OCI-LY7 (cell line): ENCODE results near the gene DPPA4. TPM values are rescaled to one million over a fixed set of nuclear protein-coding genes. Genes with fewer than 3 reads are reported as not detected.

Experiments
- Bru-seq: library from RNA; stranded (reverse); fragments of 400-500 nt; gene quantifications from one replicate; lab custom pipeline; 2021; lab: Mats Ljungman, UMichigan
- BruChase-seq, 2 experiments: library from RNA; stranded (reverse); fragments of 400-500 nt; gene quantifications; one replicate each; lab custom pipeline; 2021; lab: Mats Ljungman, UMichigan
- BruUV-seq: library from RNA; stranded (reverse); fragments of 400-500 nt; replicated peaks from 2 replicates; lab custom pipeline; 2021; lab: Mats Ljungman, UMichigan
- CTCF ChIA-PET: fragments of 300-600 bp; sonication (Branson Sonifier 250); formaldehyde crosslinking; loops from one replicate; lab custom pipeline; 2022; ENCODE audit warnings: antibody characterized with exemption; ENCODE audit not compliant: unreplicated experiment; lab: Charles Lee
- POLR2A ChIA-PET: fragments of 300-600 bp; sonication (Branson Sonifier 250); formaldehyde crosslinking; loops from one replicate; lab custom pipeline; 2022; ENCODE audit warnings: antibody characterized with exemption; lab: Charles Lee
- DNase-seq: peaks from one replicate; pipeline ENCODE4 v3.0.0-alpha.2; 2015; ENCODE audit warnings: low spot score
- H2AFZ ChIP-seq: fragments of 200-600 bp; sonication (generic), shearing (Covaris generic); 2 replicates; pipeline ENCODE4 v1.6.1; 2014; ENCODE audit warnings: mild to moderate bottlenecking, antibody characterized with exemption, low read length, moderate library complexity
- H3K27ac ChIP-seq: fragments of 200-600 bp; sonication (generic); 2 replicates; pipeline ENCODE4 v1.5.1; 2014; ENCODE audit warnings: mixed run types, low read depth, mild to moderate bottlenecking, moderate library complexity, low read length, inconsistent platforms; ENCODE audit not compliant: poor library complexity, severe bottlenecking
- H3K36me3 ChIP-seq: fragments of 200-600 bp; sonication (generic); 2 replicates; pipeline ENCODE4 v1.6.1; 2014; ENCODE audit warnings: mild to moderate bottlenecking, antibody characterized with exemption, low read length, moderate library complexity, mixed read lengths; ENCODE audit not compliant: insufficient read depth
- H3K4me1 ChIP-seq: fragments of 200-600 bp; sonication (generic); 2 replicates; pipeline ENCODE4 v1.5.1; 2014; ENCODE audit warnings: mild to moderate bottlenecking, low read length; ENCODE audit not compliant: insufficient read depth, poor library complexity, severe bottlenecking
- H3K4me2 ChIP-seq: fragments of 200-600 bp; sonication (generic); 2 replicates; pipeline ENCODE4 v1.6.1; 2014; ENCODE audit warnings: mild to moderate bottlenecking, low read length
- H3K4me3 ChIP-seq: fragments of 200-600 bp; sonication (generic); 2 replicates; pipeline ENCODE4 v1.5.1; 2014; ENCODE audit warnings: mild to moderate bottlenecking, low read depth, low read length; ENCODE audit not compliant: poor library complexity, severe bottlenecking
- H3K79me2 ChIP-seq: fragments of 200-600 bp; sonication (generic); 2 replicates; pipeline ENCODE4 v1.6.1; 2016; ENCODE audit warnings: low read depth, mild to moderate bottlenecking, low read length, moderate library complexity, mixed read lengths; ENCODE audit not compliant: insufficient read depth
- H3K9me2 ChIP-seq: fragments of 200-600 bp; sonication (generic); 2 replicates; pipeline ENCODE4 v1.6.1; 2016; ENCODE audit warnings: mild to moderate bottlenecking, low read length, mixed read lengths; ENCODE audit not compliant: insufficient read depth
- H3K9me3 ChIP-seq: fragments of 200-600 bp; sonication (generic); 2 replicates; pipeline ENCODE4 v1.6.1; 2014; ENCODE audit warnings: mild to moderate bottlenecking, mixed run types, low read length, mixed read lengths
- H4K20me1 ChIP-seq: fragments of 200-600 bp; sonication (generic); 2 replicates; pipeline ENCODE4 v1.6.1; 2014; ENCODE audit warnings: mild to moderate bottlenecking, antibody characterized with exemption, low read length, moderate library complexity, mixed read lengths; ENCODE audit not compliant: insufficient read depth
- EZH2phosphoT487 ChIP-seq: fragments of 200-600 bp; sonication (generic); IDR thresholded peaks from 2 replicates; pipeline ENCODE4 v1.6.1; 2018; ENCODE audit warnings: low read depth, borderline replicate concordance, mild to moderate bottlenecking, mixed run types, antibody characterized with exemption, low read length, moderate library complexity, mixed read lengths
- intact Hi-C: fragments of 100-400 bp; cut with micrococcal nuclease; formaldehyde crosslinking; loops from one replicate; pipeline ENCODE4 v1.10.0; 2022; ENCODE audit not compliant: unreplicated experiment
- long read RNA-seq: library from polyadenylated mRNA; stranded (forward); transcript quantifications from one replicate; pipeline ENCODE4 v2.0.0, GENCODE V29; 2022
- total RNA-seq, 2 experiments: library from RNA; depleted of rRNA in 1 of 2; stranded (reverse); fragments of >200 nt in 1 of 2; shearing (Covaris generic) in 1 of 2; gene quantifications; 2 replicates each; pipeline ENCODE4 v1.2.3, GENCODE V29; 2014 to 2022
- TF ChIP-seq, protein P1 (sequence below): fragments of 200-600 bp; sonication (generic); conservative IDR thresholded peaks from 2 replicates; pipeline ENCODE4 v1.5.1; 2014; ENCODE audit warnings: mild to moderate bottlenecking, antibody characterized with exemption, low read length, moderate library complexity, mixed read lengths

DPPA4 gene, protein sequence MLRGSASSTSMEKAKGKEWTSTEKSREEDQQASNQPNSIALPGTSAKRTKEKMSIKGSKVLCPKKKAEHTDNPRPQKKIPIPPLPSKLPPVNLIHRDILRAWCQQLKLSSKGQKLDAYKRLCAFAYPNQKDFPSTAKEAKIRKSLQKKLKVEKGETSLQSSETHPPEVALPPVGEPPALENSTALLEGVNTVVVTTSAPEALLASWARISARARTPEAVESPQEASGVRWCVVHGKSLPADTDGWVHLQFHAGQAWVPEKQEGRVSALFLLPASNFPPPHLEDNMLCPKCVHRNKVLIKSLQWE
- total RNA-seq (2014; rRNA removed; shearing (Covaris generic)) (not detected in 2 replicates), total RNA-seq (2022) (not detected in 2 replicates), Bru-seq, nascent RNA (not detected), BruChase-seq, experiment 1, labeled RNA remaining after a 6-hour chase (not detected), BruChase-seq, experiment 2, labeled RNA remaining after a 2-hour chase (not detected)
- long read RNA-seq = 0 reads

DNA sequence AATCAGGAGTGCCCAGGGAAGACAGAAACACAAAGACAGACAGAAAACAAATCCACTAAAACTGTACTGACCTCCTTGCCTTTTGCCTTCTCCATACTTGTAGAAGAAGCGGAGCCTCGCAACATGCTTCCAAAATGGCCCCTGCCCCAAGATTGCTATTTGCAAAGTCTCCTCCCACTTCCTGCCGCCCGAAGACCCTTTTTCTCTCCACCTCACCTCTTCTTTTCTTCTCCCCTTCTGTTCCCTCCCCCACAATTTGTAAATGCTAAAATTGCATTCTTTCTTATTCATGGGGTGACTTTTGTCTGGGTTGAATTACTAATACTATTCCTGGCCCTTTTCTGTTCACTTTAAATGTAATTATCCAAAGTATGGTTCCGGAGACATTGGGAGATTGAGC is at the start of gene DPPA4:
Gene DPPA4, minus strand, starts transcription at position 154 of the 400 bp plus-strand sequence. Its CDS starts 29 bp downstream, at position 125.
- H3K4me3 ChIP-seq = no peak within 1 kb of the TSS
- ChIA-PET POLR2A (no interaction called here), CTCF (no interaction called here)
- no peaks in the 10 kb centered on the region for H3K4me1 ChIP-seq
- no peaks in the 10 kb centered on the region for H3K79me2 ChIP-seq
- no peaks in the 10 kb centered on the region for H3K36me3 ChIP-seq
- no peak within 1 kb of the TSS for H3K27ac ChIP-seq
- H3K4me2 ChIP-seq = no peak within 1 kb of the TSS
- no peak for DNase-seq
- H3K9me2 ChIP-seq = no peaks in the 10 kb centered on the region
- intact Hi-C loops = no loop called here
- no TSS peak for BruUV-seq
- no peaks in the 10 kb centered on the region for H4K20me1 ChIP-seq
- no peak within 1 kb of the TSS for H2AFZ ChIP-seq
- TF ChIP-seq, protein P1, sequence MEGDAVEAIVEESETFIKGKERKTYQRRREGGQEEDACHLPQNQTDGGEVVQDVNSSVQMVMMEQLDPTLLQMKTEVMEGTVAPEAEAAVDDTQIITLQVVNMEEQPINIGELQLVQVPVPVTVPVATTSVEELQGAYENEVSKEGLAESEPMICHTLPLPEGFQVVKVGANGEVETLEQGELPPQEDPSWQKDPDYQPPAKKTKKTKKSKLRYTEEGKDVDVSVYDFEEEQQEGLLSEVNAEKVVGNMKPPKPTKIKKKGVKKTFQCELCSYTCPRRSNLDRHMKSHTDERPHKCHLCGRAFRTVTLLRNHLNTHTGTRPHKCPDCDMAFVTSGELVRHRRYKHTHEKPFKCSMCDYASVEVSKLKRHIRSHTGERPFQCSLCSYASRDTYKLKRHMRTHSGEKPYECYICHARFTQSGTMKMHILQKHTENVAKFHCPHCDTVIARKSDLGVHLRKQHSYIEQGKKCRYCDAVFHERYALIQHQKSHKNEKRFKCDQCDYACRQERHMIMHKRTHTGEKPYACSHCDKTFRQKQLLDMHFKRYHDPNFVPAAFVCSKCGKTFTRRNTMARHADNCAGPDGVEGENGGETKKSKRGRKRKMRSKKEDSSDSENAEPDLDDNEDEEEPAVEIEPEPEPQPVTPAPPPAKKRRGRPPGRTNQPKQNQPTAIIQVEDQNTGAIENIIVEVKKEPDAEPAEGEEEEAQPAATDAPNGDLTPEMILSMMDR = no peak
- TF ChIP-seq EZH2phosphoT487 = no peak
- no peaks in the 10 kb centered on the region for H3K9me3 ChIP-seq

DNA sequence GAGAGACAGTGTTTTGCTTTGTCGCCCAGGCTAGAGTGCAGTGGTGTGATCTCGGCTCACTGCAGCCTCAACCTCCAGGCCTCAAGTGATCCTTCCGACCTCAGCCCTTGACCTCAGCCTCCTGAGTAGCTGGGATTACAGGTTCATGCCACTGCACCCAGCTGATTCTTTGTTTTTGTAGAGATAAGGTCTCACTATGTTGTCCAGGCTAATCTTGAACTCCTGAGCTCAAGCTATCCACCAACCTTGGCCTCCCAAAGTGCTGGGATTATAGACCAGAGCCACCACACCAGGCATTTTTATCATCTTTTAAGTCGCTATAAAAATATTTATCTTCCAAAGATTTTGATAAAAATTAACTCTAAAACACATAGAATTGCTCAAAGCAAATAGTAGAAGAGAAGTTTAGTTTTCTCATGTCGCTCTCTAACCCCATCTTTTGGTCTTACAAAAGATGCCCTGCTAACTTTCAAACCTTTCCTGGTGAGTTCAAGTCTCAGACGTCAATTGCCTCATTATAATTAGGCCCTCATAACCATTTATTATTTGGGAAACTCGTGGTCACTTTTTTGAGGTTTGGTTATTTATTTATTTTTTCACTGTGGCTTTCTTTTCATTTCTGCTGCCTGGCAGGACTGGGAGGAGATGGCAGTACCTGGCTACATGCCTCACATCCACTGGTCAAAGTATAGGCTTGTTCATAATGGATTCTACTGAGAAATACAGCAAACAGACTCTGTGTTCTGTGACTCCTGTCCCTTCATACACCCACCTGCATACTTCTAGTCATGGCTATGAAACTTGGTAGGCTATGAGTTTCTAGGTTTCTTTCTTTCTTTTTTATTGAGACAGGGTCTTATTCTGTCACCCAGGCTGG is 48.3 kb upstream of the DPPA4 start:
- no peaks in the 10 kb centered on the region for H3K9me3 ChIP-seq
- no peak overlapping the region for H3K4me3 ChIP-seq
- H3K36me3 ChIP-seq = no peaks in the 10 kb centered on the region
- H3K79me2 ChIP-seq = no peaks in the 10 kb centered on the region
- POLR2A ChIA-PET = no interaction called here
- no peak for DNase-seq
- H3K4me2 ChIP-seq = no peak overlapping the region
- no peaks in the 10 kb centered on the region for H3K9me2 ChIP-seq
- no peak overlapping the region for H3K27ac ChIP-seq
- H2AFZ ChIP-seq = no peak overlapping the region
- H4K20me1 ChIP-seq = no peaks in the 10 kb centered on the region
- intact Hi-C loops = no loop called here
- CTCF ChIA-PET = no interaction called here
- no TSS peak for BruUV-seq
- no peaks in the 10 kb centered on the region for H3K4me1 ChIP-seq
- TF ChIP-seq, protein P1 = no peak
- no peak for TF ChIP-seq EZH2phosphoT487
